DND-41 (cell line): ENCODE results near the gene DHCR24.

Source experiments
- CTCF ChIP-seq: IDR thresholded peaks from 2 replicates; pipeline ENCODE4 v1.5.1; 2012; ENCODE audit warnings: borderline replicate concordance, low read length, moderate library complexity, mild to moderate bottlenecking; ENCODE audit not compliant: poor library complexity, severe bottlenecking; ENCODE audit errors: extremely low read depth
- EZH2 ChIP-seq: IDR thresholded peaks from 3 replicates; pipeline ENCODE4 v1.6.1; 2012; ENCODE audit warnings: borderline replicate concordance, low read depth, mild to moderate bottlenecking, moderate library complexity, low read length, inconsistent platforms; ENCODE audit not compliant: severe bottlenecking

DNA sequence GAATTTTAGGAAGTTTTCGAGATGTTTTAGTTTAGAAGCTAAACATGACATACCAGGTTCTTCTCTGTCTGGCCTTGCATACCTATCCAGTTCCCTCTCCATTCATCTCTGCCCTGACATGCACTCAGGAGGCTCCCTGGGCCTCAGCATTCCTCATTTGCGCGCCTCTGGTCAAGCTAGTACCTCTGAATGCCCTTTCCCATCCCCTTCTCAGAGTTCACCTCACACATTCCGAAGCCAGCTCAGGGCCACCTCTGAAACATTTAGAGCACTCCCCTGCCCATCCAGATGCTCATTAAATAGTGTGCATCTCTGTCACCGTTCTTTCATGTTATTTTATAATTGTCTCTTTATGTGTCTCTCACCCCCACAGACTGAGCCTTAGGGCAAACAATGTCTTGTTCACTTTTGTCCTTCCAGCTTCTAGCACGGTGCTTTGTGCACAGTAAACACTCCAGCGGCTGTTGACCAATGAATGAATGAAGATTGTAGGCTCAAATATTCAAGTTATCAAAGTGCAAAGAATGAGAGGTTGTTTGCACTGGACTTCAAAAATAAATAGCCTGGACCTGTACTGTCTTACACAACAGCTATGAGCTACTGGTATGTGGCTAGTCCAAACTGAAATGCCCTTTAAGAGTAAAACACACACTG is 1.2 kb upstream of the DHCR24 start:
- TF ChIP-seq CTCF (no peak), EZH2 (no peak)
